ENCODE data around the gene HSD17B11.

GRCh38 chr4:87392183-87392582 lies 1.2 kb upstream of the HSD17B11 start:
- TF ChIP-seq, protein P1, sequence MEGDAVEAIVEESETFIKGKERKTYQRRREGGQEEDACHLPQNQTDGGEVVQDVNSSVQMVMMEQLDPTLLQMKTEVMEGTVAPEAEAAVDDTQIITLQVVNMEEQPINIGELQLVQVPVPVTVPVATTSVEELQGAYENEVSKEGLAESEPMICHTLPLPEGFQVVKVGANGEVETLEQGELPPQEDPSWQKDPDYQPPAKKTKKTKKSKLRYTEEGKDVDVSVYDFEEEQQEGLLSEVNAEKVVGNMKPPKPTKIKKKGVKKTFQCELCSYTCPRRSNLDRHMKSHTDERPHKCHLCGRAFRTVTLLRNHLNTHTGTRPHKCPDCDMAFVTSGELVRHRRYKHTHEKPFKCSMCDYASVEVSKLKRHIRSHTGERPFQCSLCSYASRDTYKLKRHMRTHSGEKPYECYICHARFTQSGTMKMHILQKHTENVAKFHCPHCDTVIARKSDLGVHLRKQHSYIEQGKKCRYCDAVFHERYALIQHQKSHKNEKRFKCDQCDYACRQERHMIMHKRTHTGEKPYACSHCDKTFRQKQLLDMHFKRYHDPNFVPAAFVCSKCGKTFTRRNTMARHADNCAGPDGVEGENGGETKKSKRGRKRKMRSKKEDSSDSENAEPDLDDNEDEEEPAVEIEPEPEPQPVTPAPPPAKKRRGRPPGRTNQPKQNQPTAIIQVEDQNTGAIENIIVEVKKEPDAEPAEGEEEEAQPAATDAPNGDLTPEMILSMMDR (optimal IDR thresholded peaks at IDR 0.05 in 1 of 3, IDR thresholded peaks at IDR 0.05 in 1 of 3, conservative IDR thresholded peaks at IDR 0.05 in 1 of 3; ENCODE audit: extremely low read depth in 1 of 3, insufficient read depth in 2 of 3, low read length in 3 of 3): no peak
- TF ChIP-seq EZH2 (IDR thresholded peaks at IDR 0.05; ENCODE audit: low read length): no peak
